Vagina (tissue), 2 donors: ENCODE measurements around the gene POLN.

Experiments used
- CTCF ChIP-seq, 3 experiments: fragments of 450-650 bp in 2 of 3; fragments of 200-600 bp in 1 of 3; sonication (generic) in 1 of 3; IDR thresholded peaks; one replicate each; pipeline ENCODE4 v1.5.1; 2017 to 2019; ENCODE audit warnings: antibody characterized with exemption in 3 of 3, mild to moderate bottlenecking in 2 of 3, moderate library complexity in 2 of 3
- POLR2A ChIP-seq, 2 donors: fragments of 450-650 bp; IDR thresholded peaks; one replicate each; pipeline ENCODE4 v1.6.1; 2017; ENCODE audit warnings: antibody characterized with exemption in 2 of 2, mild to moderate bottlenecking in 2 of 2, moderate library complexity in 2 of 2

- no peak for TF ChIP-seq CTCF (IDR thresholded peaks at IDR 0.05)
- no peak for TF ChIP-seq POLR2A (IDR thresholded peaks at IDR 0.05)
These were observed 39.8 kb upstream of the POLN start for GRCh38 chr4:2281575-2282343.
